SHP77 treated with DMSO at 0.1 percent for 48 hours (cell line): ENCODE results near the gene ATRN.

Source experiments
- DNase-seq: peaks from one replicate; lab custom pipeline; 2025; lab: John Stamatoyannopoulos, UW

Gene ATRN

GRCh38 chr20:3658019-3658715 is 187.3 kb downstream of the ATRN start:
- DNase-seq: no peak

DNA sequence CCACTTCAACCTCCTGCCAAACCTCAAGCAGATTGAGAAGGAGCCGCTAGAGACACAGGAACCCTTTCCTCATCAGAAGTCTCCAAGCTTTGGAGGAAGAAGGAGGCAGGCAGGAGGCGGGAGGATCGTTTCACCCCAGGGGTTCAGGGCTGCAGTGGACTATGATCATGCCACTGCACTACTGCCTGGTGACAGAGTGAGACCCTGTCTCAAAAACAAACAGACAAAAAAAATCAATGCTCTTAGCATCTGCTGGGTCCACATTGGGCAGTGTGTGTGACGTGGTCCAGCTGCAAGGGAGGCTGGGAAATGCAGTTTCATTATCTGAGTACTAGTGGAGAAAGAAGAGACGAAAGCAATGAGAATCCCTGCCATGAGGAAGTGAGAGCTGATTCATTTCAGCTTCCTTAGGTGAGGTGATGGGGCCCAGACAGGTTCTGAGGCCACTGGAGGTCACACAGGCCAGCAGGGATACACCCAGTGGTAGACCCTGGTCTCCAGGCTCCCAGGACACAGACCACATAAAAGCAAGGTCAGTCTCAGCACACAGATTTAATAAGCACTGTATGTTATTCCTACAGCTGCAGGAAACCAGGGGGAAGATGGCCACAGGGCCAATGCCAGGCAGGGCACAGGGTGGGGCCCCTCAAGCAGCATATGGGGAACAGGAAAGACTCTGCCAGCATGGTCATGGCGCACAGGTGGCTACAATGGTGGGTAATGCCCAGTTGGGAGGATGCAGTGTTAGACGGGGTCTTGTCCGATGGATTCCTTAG is 188.1 kb downstream of the ATRN start:
- DNase-seq: peak; percentile 26

GRCh38 chr20:3659492-3660261 is 188.9 kb downstream of the ATRN start:
- DNase-seq: no peak

GRCh38 chr20:3660262-3661059 is 189.6 kb downstream of the ATRN start:
- no peak for DNase-seq

- DNase-seq: no peak
Observed at GRCh38 chr20:3661060-3661813, 190.4 kb downstream of the ATRN start.

- no peak for DNase-seq
Observed at GRCh38 chr20:3661814-3662665, 191.2 kb downstream of the ATRN start.

GRCh38 chr20:3663031-3663701 is 192.3 kb downstream of the ATRN start, which contains the start of gene GFRA4:
Gene GFRA4, minus strand, starts transcription at chr20:3663399. Its CDS starts 0 bp downstream, at chr20:3663399.
- no peak for DNase-seq

DNA sequence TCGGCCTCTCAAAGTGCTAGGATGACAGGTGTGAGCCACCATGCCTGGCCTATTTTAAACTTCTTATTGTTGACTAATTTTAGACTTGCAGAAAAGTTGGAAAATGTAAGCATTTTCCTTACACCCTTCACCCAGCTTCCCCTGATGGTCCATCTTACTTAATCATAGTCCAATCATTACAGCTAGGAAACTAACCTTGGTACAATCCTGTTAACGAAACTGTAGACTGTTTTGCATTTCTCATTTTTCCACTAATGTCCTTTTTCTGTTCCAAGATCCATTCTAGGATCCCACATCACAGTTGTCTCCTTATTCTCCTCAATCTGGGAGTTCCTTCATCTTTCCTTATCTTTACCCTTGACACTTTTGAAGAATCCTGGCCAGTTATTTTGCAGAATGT is 193.0 kb downstream of the ATRN start:
- no peak for DNase-seq

DNA sequence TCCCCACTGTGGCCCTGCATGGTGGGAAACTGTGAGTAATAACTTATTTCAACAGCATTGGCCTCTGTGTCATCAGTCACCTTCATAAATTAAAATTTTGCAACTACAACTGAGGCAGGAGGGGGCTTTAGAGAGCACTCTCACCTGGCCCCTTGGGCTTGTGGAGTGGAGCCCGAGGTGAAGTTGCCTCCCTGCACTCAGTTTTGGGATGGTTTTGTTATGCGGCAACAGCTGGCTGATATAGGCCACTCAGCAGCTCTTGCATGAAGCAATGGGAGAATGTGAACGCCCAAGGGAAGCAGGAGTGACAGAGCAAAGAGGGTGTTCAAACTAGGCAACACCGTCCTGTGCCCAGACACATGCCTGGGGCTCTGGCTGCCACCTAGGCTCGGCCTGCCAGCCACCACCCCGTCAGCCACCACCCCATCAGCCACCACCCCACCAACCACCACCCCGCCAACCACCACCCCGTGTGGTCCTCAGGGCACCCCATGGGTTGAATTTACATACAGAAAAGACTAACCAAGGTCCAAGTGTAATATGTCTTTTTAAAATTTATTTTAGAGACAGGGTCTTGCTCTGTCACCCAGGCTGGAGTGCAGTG is 196.7 kb downstream of the ATRN start:
- DNase-seq: no peak

DNA sequence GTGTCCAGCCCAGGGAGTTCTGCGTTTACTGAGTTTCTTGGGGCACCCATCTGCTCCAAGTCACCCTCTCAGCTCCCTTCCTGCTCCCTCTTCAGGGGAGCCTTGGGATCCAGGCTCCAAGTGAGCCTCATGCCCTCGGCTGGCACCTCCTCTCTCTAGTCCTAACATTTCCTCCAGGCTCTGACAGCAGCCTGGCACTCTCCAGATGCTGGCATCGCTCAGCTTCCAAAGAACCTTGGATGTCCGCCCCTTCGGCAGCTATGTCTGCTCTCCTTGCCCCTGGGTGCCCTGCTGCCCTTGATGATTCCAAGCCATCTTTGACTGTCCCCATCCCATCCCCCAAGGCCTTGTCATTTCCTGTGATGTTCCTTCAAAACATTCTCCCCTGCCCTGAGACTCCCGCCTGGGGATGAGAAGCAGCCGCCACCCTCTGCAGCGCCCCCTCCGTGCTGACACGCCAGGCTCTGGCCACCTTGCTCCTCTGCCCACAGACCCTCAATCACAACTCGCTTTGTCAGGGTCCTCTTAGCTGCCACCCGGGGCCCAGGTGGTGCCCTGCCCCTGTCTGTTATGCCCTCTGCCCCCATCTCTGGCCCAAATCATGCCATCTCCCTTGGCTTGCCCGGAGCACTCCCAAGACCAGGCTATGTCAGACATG is 199.0 kb downstream of the ATRN start:
- DNase-seq: no peak

DNA sequence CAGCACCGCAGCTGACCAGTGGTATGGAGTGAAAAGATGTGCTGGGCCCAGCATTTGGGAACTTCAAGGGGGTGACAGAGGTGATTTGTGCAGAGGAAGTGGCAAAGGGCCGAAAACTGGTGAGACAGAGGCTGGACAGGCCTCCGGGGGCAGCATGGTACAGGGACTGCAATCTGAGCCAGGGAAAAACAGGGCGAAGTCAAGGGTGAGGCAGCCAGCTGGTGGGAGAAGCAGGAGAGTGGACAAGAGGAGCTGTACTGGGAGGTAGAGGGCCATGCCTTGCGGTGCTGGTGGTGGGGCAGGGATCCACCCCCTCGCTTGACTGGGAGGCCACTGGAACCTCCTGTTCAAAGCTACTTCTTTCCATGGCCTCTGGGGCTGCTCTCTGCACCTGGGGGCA is 199.7 kb downstream of the ATRN start:
- peak; percentile 59 for DNase-seq

DNA sequence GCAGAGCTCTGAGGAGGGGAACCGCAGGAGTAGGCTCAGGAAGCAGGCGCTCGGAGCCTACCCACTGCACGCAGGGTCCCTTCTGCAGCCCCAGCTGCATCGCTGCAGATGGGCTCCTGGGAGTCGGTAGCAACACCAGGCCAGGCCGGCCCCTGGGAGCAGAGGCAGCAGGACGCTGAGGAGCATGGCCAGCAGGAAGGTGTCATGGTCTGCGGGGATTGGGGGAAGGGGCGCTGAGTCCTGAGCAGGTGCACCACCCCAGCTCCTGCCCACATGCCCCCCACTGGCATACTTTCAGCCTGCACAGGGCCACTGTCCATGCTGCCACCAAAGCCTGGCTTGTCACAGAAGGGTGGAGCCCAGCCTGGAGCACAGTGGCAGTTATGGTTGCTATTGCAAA is 200.1 kb downstream of the ATRN start:
- DNase-seq: no peak

DNA sequence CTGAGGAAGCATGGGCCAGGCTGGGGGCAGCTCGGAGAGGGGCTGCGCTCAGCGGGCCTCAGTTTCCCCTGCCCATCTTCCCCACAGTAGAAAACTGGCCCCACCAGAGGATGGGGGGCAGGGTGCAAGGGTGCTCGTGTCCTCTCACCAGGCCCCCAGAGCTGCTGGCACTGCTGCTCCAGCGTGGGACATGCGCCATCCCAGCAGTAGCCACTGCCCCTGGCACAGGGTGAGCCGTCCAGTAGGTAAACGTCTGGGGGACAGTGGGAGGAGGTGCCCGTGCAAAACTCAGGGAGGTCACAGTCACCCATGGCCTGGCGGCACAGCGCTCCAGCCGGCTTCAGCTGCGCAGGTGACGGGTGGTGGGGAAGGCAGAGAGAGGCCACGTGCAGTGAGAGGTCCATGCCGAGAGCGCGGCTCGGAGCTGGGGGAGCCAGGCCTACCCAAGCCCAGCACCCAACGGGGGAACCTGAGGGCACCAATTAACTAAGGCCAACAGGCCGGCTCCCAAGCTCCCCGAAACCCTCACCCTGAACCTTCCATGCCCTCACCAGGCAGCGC is 201.2 kb downstream of the ATRN start:
- DNase-seq: no peak

- DNase-seq: no peak
Observed at GRCh38 chr20:3672547-3673171, 201.8 kb downstream of the ATRN start.

DNA sequence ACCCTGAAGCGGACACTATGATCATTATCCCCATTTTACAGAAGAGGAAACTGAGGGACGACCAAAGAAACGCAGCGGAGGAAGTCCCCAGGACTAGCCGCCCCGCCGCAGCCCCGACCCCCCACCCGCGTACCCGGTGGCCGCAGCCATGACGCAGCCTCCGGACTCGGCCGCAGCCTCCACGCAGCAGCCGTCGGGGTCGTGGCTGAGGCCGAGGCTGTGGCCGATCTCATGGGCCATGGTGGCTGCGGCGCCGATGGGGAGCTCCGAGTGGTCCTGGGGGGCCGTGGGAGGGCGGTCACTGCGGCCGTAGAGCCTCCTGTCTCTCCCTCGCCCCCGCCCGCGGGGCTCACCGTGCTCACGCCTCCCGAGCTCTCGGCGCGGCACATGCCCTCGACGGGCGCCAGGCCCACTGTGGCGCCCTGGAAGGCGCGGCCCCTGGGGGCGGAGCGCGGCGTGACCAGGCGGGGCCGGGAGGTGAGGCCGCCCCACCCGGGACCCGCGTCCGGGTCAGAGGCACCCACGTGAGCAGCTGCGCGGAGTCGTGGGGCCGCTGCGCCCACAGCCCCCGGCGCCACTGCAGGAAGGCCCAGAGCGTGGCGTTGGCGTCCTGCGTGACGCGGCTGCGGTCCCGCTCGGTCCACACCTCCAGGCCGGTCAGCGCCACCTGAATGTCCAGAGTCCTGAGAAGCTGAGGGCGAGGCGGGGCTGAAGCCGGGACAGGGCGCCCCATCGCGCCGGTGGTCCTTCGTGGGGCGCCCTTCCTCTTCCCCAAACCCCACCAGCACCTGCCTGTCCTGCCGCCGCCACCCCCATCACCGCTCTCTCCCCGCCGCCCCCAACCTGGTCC is 202.6 kb downstream of the ATRN start:
- DNase-seq: no peak

DNA sequence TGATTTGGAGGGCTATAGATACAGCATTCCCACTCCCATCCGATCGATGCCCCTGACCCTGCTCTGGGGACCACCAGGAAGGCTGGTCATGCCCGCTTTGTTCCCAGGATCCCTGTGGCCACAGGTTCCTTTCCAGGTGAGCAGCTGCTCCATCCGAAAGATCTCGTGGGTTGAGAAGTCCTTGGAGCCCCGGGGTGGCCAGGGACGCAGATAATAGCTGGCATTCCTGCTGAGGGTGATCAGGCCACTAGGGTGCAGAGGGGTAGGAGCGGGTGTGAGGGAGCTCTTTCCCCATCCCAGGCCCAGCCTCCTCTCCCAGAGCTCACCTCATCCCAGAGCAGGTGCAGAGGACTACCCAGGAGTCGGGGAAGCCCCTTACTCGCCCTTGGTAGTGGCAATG is 203.6 kb downstream of the ATRN start:
- DNase-seq: no peak
